HG03108 (cell line): Measurements from ENCODE around the gene OSGIN1.

ENCODE experiments used
- ATAC-seq: cut with Tn5 transposase; IDR thresholded peaks from one replicate; pipeline ENCODE4 v1.9.1; 2021; ENCODE audit warnings: moderate library complexity; ENCODE audit not compliant: unreplicated experiment

The OSGIN1 gene

GRCh38 chr16:83969771-83970429 lies 16.9 kb downstream of the OSGIN1 start:
- no peak for ATAC-seq

- no peak for ATAC-seq
Observed at GRCh38 chr16:83970430-83970815, 17.4 kb downstream of the OSGIN1 start.

GRCh38 chr16:83971165-83972130 lies 18.4 kb downstream of the OSGIN1 start:
- no peak for ATAC-seq

GRCh38 chr16:83972256-83973008 lies 19.4 kb downstream of the OSGIN1 start:
- no peak for ATAC-seq

- ATAC-seq: no peak
Observed at GRCh38 chr16:83973077-83973476, 20.0 kb downstream of the OSGIN1 start.

- no peak for ATAC-seq
Observed at GRCh38 chr16:83973581-83974385, 20.7 kb downstream of the OSGIN1 start.

GRCh38 chr16:83974475-83974874 lies 21.4 kb downstream of the OSGIN1 start:
- no peak for ATAC-seq

GRCh38 chr16:83975590-83976260 lies 22.7 kb downstream of the OSGIN1 start:
- ATAC-seq: no peak

- no peak for ATAC-seq
Observed at GRCh38 chr16:83977056-83977815, 24.2 kb downstream of the OSGIN1 start.

- no peak for ATAC-seq
Observed at GRCh38 chr16:83978401-83978904, 25.4 kb downstream of the OSGIN1 start.

- ATAC-seq: no peak
Observed at GRCh38 chr16:83979441-83979840, 26.4 kb downstream of the OSGIN1 start.

GRCh38 chr16:83980794-83981193 lies 27.8 kb downstream of the OSGIN1 start:
- ATAC-seq: no peak

- no peak for ATAC-seq
Observed at GRCh38 chr16:83981799-83982198, 28.8 kb downstream of the OSGIN1 start.

- ATAC-seq: no peak
Observed at GRCh38 chr16:83983491-83983890, 30.5 kb downstream of the OSGIN1 start.

GRCh38 chr16:83989300-83989699 lies 36.3 kb downstream of the OSGIN1 start:
- ATAC-seq: no peak

GRCh38 chr16:83990492-83990891 lies 37.5 kb downstream of the OSGIN1 start:
- ATAC-seq: no peak

GRCh38 chr16:83992624-83993023 lies 39.6 kb downstream of the OSGIN1 start:
- ATAC-seq: no peak

GRCh38 chr16:83994087-83994486 lies 41.0 kb downstream of the OSGIN1 start:
- no peak for ATAC-seq

- ATAC-seq: no peak
Observed at GRCh38 chr16:83994703-83995102, 41.7 kb downstream of the OSGIN1 start.
